Spinal cord (tissue), 10 donors: ENCODE data around the gene SMTN. TPM values are rescaled to one million over a fixed set of nuclear protein-coding genes. Genes with fewer than 3 reads are reported as not detected.

Experiments
- DNase-seq, 6 donors: peaks; one replicate each; pipeline versions ENCODE4 v3.0.0 to v3.0.0-alpha.2; 2013 to 2015; ENCODE audit warnings: low spot score in 6 of 6, low read depth in 4 of 6
- H3K27ac ChIP-seq: one replicate; pipeline ENCODE4 v1.5.1; 2013; ENCODE audit warnings: low read depth, low read length, control low read depth
- H3K27me3 ChIP-seq: one replicate; pipeline ENCODE4 v1.6.1; 2013; ENCODE audit warnings: low read length; ENCODE audit not compliant: control insufficient read depth, insufficient read depth
- H3K36me3 ChIP-seq: one replicate; pipeline ENCODE4 v1.6.1; 2013; ENCODE audit warnings: low read length; ENCODE audit not compliant: control insufficient read depth, insufficient read depth
- H3K4me1 ChIP-seq: one replicate; pipeline ENCODE4 v1.6.1; 2013; ENCODE audit warnings: low read length; ENCODE audit not compliant: control insufficient read depth, insufficient read depth
- H3K4me3 ChIP-seq: one replicate; pipeline ENCODE4 v1.5.1; 2013; ENCODE audit warnings: low read depth, low read length, control low read depth
- H3K9me3 ChIP-seq: one replicate; pipeline ENCODE4 v1.6.1; 2013; ENCODE audit warnings: low read length; ENCODE audit not compliant: control insufficient read depth, insufficient read depth
- WGBS: methylation state at CpG from one replicate; pipeline ENCODE4 v1.1.5; 2013; ENCODE audit warnings: missing lambda C conversion rate; ENCODE audit not compliant: insufficient coverage; 5-methylcytosine and 5-hydroxymethylcytosine counted together
- polyA plus RNA-seq, 2 donors: library from polyadenylated mRNA; unstranded; fragments of 120-200 nt; gene quantifications; one replicate each; pipeline ENCODE4 v1.2.1, GENCODE V29; 2013; ENCODE audit not compliant: insufficient read length in 2 of 2
- total RNA-seq, 2 donors: library from RNA; depleted of rRNA in 1 of 2; stranded (reverse); fragments of 120-200 nt in 1 of 2; fragments of >200 nt in 1 of 2; gene quantifications; one replicate each; pipeline versions ENCODE4 v1.2.3 to v1.2.4, GENCODE V29; 2013 to 2014
- donor health status: healthy.

Gene SMTN
- total and polyA plus RNA-seq, 4 donors = 26.1 to 61.0 (median 41.7) TPM

- Histone ChIP-seq H3K9me3 (no peaks in the 10 kb centered on the region), H3K27ac (no peak overlapping the region), H3K4me1 (peaks cover 23% of the 10 kb centered on the region), H3K4me3 (no peak overlapping the region), H3K27me3 (no peaks in the 10 kb centered on the region), H3K36me3 (peaks cover 24% of the 10 kb centered on the region)
- no peak for DNase-seq
- WGBS = 88% methylated on average over 3 of the region's 3 CpGs
Measured at GRCh38 chr22:31124290-31124689, 43.2 kb downstream of the SMTN start.

- no peak for DNase-seq
- H3K27ac ChIP-seq = no peak overlapping the region
- peaks cover 24% of the 10 kb centered on the region for H3K36me3 ChIP-seq
- peaks cover 23% of the 10 kb centered on the region for H3K4me1 ChIP-seq
- H3K4me3 ChIP-seq = no peak overlapping the region
- no peaks in the 10 kb centered on the region for H3K9me3 ChIP-seq
- WGBS = 73% methylated on average over 14 of the region's 14 CpGs
- no peaks in the 10 kb centered on the region for H3K27me3 ChIP-seq
Measured at GRCh38 chr22:31124811-31125465, 43.8 kb downstream of the SMTN start.

GRCh38 chr22:31125521-31126117 is 44.5 kb downstream of the SMTN start:
- H3K36me3 ChIP-seq = peaks cover 24% of the 10 kb centered on the region
- 79% methylated on average over 9 of the region's 12 CpGs for WGBS
- no peak overlapping the region for H3K4me3 ChIP-seq
- DNase-seq = no peak
- H3K27me3 ChIP-seq = no peaks in the 10 kb centered on the region
- peaks cover 23% of the 10 kb centered on the region for H3K4me1 ChIP-seq
- no peaks in the 10 kb centered on the region for H3K9me3 ChIP-seq
- H3K27ac ChIP-seq = no peak overlapping the region

- 87% methylated on average over 15 of the region's 22 CpGs for WGBS
Measured at GRCh38 chr22:31126128-31126868, 45.2 kb downstream of the SMTN start.

GRCh38 chr22:31126869-31127175 is 45.7 kb downstream of the SMTN start:
- DNase-seq = no peak
- WGBS = 79% methylated on average over 8 of the region's 13 CpGs
- H3K27ac ChIP-seq = no peak overlapping the region
- peaks cover 24% of the 10 kb centered on the region for H3K36me3 ChIP-seq
- peaks cover 23% of the 10 kb centered on the region for H3K4me1 ChIP-seq
- no peaks in the 10 kb centered on the region for H3K27me3 ChIP-seq
- no peaks in the 10 kb centered on the region for H3K9me3 ChIP-seq
- no peak overlapping the region for H3K4me3 ChIP-seq

More at GRCh38 chr22:31126128-31126868, 45.2 kb downstream of the SMTN start:
- no peak for DNase-seq
- Histone ChIP-seq H3K36me3 (peaks cover 24% of the 10 kb centered on the region), H3K4me1 (peaks cover 23% of the 10 kb centered on the region), H3K4me3 (no peak overlapping the region), H3K27me3 (no peaks in the 10 kb centered on the region), H3K9me3 (no peaks in the 10 kb centered on the region), H3K27ac (no peak overlapping the region)

- WGBS = 41% methylated on average over 12 of the region's 19 CpGs
- Histone ChIP-seq H3K27ac (no peak overlapping the region), H3K27me3 (no peaks in the 10 kb centered on the region), H3K4me3 (no peak overlapping the region), H3K36me3 (peaks cover 24% of the 10 kb centered on the region), H3K9me3 (no peaks in the 10 kb centered on the region), H3K4me1 (peaks cover 20% of the 10 kb centered on the region)
- no peak for DNase-seq
Measured at GRCh38 chr22:31127181-31127772, 46.2 kb downstream of the SMTN start.

GRCh38 chr22:31128156-31128555 is 47.0 kb downstream of the SMTN start:
- Histone ChIP-seq H3K36me3 (peaks cover 28% of the 10 kb centered on the region), H3K27ac (no peak overlapping the region), H3K4me3 (no peak overlapping the region), H3K9me3 (no peaks in the 10 kb centered on the region), H3K4me1 (peaks cover 11% of the 10 kb centered on the region), H3K27me3 (no peaks in the 10 kb centered on the region)
- WGBS = 90% methylated on average over 6 of the region's 7 CpGs
- no peak for DNase-seq

- Histone ChIP-seq H3K4me1 (no peaks in the 10 kb centered on the region), H3K36me3 (peaks cover 26% of the 10 kb centered on the region), H3K27ac (no peak overlapping the region), H3K9me3 (no peaks in the 10 kb centered on the region), H3K27me3 (no peaks in the 10 kb centered on the region), H3K4me3 (no peak overlapping the region)
- DNase-seq = no peak
- WGBS = 92% methylated on average over 2 of the region's 2 CpGs
Measured at GRCh38 chr22:31130873-31131272, 49.8 kb downstream of the SMTN start.

GRCh38 chr22:31133911-31134310 is 52.8 kb downstream of the SMTN start:
- no peaks in the 10 kb centered on the region for H3K9me3 ChIP-seq
- 93% methylated on average over 19 of the region's 19 CpGs for WGBS
- H3K27ac ChIP-seq = no peak overlapping the region

More at GRCh38 chr22:31133911-31134310, 52.8 kb downstream of the SMTN start:
- Histone ChIP-seq H3K36me3 (peaks cover 16% of the 10 kb centered on the region), H3K4me3 (no peak overlapping the region), H3K4me1 (no peaks in the 10 kb centered on the region), H3K27me3 (no peaks in the 10 kb centered on the region)
- no peak for DNase-seq
